NCI-H2107 treated with DMSO at 0.1 percent for 48 hours (cell line): ENCODE results near the gene GNG7.

Experiments
- DNase-seq: peaks from one replicate; lab custom pipeline; 2025; ENCODE audit not compliant: unreplicated experiment; lab: John Stamatoyannopoulos, UW

GNG7 gene

DNA sequence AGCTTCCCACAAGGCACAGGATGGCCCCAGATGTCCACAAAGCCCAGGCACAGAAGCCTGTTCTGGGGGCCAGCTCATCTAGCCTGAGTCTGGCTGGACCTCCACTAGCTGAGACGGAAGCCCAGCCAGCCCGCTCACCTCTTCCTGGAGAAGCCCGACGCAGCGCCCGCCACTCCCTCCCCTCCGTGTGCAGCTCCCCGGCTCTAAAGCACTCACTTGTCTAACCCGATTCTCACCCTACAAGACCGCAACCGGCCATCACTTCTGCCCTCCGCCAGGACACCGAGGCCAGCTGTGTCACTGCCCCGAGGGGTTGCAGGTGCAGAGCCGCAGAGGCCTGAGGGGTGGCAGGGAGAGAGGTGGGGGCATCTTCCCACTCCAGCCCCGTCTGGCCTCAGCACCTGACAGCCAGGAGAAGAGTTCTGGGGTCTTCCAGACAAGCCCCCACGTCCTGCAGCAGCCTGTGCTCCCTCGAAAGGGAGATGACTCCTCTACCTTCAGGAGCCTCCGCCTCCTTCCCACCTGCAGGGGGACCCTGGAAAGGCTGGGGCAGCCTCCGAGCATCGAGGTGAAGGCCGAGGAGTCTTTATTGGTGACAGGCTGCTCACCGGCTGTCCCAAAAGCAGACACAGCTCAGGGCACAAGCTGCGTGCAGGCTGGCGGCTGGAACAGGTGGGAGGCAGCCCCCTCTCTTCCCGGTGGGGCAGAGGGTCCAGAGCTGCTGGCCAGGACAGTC is 24.6 kb upstream of the GNG7 start:
- no peak for DNase-seq

DNA sequence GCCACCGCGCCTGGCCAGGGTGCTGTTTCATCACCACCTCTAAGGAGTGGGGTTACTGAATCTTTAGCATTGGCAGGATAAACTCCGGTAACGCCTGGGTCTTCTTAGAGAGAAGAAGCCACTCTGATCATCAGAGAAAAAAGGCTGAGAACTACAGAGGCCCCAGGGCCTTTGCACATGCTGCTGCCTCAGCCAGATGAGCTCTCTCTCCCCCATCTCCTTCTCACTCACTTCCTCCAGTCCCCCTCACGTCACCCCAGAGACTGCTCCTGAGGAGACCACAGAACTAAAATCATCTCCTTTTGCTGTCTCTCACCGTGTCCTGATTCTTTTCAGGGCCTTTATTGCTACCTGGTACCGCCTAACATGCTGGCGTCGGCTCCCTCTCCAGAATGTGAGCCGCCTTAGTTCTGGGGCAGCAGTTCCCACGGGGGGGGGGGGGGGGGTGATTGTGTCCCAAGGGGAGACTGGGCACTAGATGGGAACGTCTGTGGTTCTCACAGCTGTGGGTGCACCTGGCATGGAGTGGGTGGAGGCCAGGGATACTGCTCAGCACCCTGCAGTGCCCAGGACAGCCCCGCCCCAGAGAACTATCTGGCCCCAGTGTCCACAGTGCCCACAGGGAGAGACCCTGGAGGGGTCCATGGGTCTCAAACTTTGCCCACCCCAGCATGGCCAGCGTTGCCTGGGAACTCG is 23.8 kb upstream of the GNG7 start:
- no peak for DNase-seq

DNA sequence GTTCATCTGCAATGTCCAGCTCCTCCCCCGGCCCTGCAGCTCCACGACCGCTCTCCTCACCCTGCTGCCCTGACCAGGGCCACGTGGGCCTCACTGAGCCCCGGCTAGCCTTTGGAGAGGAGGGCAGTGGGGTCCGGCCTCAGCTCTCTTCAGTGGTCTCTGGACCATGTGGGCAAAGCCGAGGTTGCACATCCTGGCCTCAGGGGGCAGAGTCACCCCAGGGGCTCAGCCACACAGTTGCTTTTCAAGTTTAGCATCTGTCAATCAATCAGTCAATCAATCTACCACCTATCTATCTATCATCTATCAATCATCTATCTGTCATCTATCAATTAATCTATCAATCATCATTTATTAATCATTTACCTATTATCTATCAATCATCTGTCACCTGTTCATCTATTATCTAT is 21.7 kb upstream of the GNG7 start:
- DNase-seq, result no peak

DNA sequence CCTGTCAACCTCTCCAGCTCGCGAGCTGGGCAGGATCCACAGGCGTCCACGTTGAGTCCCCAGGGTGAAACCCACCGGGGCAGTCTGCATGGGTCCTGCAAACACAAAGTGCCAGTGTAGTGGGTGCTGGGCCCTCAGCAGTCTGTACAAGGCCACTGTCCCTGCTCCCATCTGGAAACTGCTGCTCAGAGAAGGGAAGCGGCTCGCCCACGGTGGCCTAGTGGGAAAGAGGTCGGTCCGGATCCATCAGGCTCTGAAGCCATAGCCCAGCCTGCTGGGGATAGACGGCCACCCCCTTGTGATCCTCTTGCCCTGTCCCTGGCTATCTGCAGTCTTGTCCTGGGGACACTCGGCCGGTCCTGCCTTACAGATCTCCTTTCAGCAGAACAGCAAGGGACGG is 21.3 kb upstream of the GNG7 start:
- no peak for DNase-seq

DNA sequence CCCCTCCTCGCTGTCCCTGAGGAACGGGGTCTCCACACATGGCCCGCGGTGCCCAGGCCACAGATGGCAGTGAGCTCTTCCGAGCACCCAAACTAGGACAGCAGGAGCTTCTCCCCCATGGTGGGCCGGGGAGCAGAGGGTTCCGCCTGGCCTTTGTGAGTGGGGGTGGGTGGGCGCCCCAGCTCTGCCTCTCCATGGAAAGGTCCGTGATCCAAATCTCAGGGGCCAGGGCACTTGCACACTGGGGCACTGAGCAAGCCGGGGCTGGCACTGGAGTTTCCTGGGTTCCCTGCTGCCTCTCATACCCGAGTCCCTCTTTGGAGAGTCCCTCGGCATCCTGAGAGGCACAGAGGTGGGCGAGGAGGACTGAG is 20.8 kb upstream of the GNG7 start:
- DNase-seq, result no peak

DNA sequence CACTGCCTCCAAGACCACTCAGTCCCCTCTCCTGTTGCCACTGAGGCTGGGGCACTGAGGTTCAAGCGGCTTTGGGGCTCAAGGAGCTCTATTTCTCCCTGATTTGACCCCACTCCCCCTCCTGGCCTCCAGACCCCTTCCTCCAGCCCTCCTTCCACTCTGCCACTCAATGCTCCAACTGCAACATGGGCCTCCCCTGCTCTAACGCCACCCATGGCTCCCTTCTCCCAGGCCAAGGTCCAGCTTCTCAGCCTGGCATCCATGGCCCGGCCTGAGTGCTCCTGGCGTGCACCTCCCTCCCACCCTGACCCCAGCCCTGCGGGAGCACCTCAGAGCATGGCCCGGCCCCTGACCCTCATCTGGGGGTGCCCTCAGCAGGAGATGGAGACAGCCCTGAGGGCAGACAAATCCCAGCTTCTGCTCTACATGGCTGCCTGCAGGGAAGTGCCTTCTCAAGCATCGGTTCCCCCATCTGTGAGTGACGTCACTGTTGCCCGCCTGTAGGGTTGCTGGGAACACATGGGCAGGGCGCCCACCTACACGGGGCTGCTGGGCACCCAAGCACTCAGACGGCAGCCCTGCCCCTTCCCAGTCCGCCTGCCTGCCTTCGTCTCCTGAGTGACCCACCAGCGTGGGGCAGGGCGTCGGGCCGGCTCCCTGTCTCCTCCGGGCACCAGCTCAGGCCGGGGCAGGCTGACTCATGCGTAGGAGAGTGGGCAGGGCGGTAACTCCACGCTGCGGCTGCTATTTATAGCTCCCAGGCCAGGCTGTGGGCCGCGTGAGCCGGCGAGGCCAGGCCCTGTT is 20.2 kb upstream of the GNG7 start:
- no peak for DNase-seq

DNA sequence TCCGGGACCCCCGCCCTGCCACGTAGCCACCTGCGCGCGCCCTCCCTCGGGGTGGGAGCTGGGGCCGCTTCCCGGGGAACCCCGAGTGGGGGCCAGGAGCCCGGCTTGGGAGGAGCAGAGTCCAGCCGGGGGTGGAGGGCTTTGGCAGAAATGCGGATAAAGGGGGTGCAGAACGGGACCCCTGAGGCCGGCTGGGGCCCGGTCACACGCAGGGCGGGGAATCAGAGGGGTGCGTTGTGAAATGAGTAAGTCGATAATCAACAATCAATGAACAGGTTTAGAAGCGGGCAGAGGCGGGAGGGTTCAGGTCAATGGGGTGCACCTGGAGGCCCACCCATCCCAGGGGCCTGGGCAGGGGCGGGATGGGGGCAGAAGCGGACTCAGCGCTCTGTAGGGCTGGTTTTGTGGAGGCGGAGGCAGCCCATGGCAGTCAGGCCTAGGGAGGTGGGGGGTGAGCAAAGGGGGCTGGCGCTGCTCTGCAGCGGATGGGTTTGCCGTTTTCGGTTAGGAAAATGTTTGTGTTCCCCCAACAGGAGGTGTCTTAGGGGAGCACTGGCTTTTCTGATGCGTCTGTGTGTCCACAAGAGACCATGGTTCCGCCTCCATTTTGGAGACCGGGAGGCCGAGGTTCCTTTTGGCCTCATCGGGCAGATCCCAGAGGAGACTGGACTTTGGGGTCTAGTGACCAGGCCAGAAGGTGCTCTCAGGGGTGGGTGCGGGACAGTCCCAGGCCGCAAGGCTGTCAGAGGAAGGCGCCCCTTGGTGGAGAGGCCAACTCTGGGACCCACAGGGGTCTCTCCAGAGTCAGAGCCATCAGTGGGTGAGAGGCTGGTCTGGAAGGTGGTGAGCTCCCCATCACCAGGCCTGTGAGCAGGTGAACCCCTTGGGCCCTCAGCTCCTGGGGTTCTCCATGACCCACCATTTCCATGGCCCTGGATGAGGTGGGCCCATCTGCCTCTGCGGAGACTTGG is 19.4 kb upstream of the GNG7 start:
- DNase-seq, result no peak

DNA sequence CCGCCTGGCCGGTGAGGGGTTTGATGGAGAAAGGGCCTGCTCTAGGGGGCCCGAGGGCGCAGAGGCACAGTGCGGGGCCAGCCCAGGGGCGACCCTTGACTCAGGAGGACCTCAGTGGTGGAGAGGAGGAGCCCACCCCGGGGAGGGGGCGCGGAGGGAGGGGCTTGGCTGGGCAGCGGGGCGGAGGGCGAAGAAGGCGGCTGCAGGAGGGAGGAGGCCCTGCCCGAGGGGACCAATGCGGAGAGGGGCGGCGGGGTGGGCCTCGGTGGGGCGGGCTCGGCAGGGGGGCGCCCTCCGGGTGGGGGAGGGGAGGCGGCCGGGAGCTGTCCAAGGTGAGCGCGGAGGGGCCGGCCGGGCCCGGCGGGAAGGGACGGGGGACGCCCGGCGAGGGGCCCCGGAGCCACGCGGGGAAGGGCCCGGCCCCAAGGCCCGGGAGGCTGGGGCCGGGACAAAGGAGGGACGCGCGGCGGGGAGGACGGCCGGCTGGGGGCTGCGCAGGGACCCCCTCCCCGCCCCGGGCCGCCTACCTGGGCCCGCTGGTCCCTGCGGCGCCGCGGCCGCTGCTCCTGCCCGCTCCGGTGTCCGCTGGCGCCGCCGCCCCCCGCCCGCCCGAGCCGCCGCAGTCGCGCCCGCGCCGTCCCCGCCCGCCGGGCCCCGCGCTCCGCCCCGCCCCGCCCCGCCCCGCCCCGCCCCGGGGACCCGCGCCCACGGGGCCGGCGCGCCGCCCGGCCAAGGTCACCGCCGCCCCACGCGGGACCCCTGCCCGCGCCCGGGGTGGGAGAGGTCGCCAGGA is 18.5 kb upstream of the GNG7 start, which contains the start of gene DIRAS1:
Gene DIRAS1, minus strand, starts transcription at position 596 of the 793 bp plus-strand sequence. CDS start 3,566 bp downstream, outside the sequence.
- DNase-seq, result no peak

DNA sequence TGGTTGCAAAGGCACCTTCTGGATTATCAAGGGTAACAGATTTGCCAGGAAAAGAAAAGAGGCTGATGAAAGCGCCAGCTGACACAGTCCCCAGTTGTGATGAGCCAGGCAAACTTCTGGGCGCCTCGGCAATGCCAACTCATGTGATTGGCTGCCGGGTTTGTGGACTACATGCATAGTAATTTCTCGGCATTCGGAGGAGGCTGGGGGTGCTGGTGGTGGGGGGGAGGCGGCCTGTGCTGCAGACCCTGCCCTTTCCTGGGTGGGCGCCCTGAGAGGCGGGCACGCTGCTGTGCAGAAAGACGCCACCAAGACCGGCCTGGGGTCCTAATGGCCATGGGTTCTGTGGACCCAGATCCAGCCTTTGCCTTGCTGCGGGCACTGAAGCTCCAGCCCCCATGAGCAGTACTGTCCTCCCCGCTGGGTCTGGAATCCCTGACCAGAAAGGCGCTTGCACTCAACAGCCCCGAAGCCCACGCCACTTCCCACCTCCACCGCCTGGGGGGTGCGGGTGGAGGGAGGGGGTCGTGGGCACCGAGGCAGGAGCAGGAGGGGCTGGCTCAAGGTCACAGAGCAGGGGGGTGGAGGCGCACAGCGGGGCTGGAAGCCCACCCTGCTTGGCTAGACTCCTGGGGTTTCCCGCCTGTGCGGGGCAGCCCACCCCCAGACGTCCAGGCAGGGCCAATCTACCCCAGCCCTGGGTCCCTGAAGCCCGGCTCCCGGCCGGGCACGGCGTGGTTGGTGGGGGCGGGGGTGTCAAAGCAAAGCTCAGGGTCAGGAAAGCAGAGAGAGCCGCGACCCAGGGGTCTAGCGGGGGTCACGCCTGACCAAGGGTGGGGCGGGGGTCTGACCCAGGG is 17.7 kb upstream of the GNG7 start:
- no peak for DNase-seq

DNA sequence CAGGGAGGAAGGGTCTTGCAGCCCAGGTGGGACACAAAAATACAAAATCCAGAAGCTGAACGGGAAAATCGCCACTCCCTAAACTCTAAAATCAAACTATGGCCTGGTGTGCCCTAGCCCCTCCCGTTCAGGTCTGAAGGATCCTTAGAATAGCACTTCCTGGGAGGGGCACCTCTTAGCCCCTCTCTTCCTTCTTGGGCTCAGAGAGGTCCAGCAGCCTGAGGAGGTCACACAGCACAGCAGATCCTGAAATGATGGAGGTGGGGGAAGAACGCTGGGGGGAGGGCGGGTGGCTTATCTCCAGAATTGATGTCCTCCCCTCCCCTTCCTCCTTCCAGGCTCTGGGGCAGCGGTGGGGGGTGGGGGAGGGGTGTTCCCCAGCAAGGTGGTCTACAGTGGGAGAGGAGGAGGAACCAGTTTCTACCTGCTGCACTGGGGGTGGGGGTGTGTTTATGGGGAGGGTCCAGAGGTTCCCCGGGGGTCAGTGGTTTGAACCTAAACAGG is 16.8 kb upstream of the GNG7 start:
- no peak for DNase-seq

DNA sequence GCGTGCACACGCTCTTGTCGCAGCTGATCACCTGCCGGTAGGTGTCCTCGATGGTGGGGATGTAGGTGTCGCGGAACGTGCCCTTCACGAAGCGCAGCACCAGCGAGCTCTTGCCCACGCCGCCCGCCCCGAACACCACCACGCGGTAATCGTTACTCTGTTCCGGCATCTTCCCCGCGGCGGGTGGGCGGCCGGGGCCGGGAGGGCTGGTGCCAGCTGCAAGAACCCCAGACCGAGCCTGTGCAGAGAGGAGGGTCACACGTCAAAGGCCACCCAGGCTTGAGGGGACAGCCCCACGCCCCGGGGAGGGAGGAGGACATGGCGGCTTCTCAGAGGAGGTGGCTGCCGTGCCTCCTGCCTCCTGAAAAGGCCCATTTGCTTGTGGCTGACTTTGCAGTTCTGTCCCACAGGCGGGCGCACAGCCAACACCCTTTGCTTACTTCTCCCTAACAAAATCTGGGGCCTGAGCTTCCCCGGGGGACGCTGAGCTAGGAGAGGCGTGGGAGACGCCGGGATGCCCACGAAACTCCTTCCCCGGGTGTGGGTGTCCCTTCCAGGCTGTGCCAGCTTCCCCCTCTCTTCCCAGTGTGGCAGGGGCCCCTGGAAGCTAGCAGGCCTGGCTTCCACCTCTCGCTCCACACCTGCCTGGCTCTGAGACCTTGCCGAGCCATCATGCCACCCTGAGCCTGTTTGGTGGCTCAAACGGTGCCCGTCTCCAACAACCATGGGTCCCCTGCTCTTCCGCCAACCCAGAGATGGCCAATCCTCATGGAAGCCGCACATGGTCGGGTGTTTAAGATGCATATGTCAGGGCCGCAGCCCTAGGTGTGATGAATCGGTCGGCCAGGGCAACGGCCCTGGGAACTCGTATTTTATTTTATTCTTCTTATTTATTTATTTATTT is 15.4 kb upstream of the GNG7 start:
- no peak for DNase-seq

DNA sequence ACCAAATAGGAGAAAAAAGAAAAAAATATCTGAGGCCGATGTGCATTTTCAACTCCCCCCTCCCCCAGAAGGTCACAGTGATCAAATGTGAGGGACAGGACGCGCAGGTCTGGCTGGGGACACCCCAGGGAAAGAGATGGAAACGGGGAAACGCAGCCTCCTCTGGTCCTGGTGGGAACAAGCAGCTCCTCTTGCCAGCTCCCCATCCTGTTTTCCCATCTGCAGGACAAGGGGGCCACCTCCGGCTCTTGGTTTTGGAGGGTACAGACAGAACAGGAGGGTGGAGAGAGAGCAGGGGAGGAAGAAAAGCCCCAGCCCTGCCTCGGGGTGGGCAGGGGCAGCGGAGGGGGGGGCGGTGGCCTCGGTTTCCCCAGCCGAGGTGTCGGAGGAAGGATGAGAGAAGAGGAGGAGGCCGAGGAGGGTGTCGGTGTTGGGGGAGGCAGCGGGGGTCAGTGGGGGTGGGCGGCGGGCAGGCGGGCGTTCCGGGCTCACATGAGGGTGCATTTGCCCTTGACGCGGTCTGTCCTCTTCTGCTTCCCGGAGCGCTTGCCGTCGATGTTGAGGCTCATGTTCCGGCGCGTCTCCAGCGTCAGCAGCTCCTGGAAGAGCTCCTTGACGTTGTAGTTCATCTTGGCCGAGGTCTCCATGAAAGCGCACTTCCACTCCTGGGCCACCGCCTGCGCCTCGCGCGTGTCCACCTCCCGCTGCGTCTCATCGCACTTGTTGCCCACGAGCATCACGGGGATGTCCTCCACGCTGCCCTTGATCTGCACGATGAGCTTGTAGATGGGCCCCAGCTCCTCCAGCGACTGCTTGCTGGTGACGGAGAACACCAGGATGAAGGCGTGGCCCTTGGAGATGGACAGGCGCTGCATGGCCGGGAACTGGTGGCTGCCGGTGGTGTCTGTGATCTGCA is 14.5 kb upstream of the GNG7 start:
- no peak for DNase-seq

DNA sequence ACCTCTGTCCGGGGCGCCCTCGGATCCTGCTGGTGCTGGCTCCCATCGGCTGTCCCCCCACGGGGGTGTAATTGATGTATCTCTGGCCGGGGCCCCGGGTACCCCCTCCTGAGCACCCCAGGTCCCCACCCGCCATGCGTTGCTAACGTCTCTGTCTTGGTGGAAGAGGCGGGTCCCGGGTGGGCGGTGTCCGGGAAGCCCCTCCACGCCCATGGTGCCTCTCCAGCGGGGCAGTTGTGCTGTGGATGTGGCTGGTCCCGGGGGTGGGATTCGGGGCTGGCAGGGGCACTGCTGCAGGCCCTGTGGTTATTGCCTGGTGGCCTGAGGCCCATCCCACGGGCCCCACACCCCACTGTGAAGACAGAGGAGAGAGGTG is 13.8 kb upstream of the GNG7 start:
- no peak for DNase-seq

DNA sequence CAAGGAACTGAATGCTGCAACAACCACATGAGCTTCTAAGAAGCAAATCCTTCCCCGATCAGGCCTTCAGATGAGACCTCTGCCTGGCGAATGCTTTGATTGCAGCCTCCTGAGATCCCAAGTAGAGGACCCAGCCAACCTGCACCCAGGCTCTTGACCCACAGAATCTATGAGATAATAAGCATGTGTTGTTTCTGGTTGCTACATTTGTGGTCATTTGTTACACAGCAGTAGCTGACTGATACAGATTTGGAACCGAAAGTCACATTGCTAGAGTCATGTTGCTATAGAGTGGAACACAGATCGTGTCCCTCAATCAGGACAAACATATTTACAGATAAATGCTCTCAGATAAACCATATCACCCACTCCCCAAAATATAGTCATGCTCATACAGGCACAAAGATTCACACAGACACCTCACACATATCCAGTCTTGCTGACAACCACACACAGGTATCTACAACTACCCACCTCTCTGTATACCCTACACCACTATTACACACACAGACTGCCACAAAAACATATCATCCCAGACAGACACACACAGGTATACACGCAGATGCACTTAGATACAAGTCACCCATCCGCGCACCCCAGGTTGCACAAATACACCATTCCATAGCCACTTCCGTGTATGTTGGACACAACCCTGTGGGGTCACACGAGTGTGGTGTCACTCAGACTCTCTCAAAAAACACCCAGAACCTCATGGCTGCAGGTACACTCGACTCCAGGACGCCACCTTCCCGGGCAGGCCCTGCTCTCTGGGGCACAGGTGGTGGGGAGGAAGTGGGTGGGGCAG is 13.2 kb upstream of the GNG7 start:
- DNase-seq, result no peak

DNA sequence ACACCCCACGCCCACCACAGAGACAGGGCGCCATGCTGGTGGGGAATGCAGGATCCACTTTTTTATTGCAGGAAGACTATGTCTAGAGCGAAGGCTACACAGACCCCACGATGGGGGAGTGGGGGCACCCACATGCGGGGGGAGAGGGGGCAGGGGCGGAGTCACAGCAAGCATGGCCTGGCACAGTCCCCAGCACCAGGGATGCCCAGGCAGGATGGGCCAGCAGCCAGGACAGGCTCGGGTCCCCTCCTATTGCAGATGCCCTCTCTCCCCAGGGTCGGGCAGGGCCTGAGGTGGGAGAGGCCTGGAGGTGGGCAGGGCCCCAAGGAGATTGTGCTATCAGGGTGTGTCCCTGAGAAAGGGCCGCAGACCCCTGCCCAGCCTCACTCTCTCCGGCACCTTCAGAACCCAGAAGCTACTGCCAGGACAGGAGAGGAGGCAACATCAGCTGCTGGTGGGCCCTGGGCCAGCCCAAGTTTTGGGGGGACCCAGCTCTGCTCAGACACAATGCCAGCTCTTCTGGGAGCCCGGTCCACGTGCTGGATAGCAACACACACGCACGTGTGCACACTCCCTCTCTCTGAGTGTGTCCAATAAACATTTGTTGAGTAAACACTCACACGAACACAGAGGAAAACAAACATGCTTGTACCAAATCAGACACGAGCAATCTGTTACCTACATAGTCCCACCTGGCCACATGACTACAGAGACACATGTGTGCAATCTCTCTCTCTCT is 12.2 kb upstream of the GNG7 start:
- DNase-seq, result no peak
